ENCODE data around the gene F7.

F7 gene

DNA sequence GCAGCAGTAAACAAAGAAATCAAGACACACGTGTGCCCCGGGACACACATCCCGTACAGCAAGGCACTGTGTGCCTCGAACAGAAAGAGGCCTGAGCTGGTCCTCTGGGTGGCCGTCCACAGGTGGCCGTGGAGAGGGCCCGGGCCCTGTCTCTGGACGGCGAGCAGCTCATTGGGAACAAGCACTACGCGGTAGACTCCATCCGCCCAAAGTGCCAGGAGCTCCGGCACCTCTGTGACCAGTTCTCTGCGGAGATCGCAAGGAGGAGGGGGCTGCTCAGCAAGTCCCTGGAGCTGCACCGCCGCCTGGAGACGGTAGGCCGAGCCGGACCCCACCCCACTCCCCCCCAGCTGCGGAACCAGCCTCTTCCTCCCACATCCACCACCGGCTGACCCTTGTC lies 30.7 kb upstream of the F7 start:
- TF ChIP-seq, protein P1, sequence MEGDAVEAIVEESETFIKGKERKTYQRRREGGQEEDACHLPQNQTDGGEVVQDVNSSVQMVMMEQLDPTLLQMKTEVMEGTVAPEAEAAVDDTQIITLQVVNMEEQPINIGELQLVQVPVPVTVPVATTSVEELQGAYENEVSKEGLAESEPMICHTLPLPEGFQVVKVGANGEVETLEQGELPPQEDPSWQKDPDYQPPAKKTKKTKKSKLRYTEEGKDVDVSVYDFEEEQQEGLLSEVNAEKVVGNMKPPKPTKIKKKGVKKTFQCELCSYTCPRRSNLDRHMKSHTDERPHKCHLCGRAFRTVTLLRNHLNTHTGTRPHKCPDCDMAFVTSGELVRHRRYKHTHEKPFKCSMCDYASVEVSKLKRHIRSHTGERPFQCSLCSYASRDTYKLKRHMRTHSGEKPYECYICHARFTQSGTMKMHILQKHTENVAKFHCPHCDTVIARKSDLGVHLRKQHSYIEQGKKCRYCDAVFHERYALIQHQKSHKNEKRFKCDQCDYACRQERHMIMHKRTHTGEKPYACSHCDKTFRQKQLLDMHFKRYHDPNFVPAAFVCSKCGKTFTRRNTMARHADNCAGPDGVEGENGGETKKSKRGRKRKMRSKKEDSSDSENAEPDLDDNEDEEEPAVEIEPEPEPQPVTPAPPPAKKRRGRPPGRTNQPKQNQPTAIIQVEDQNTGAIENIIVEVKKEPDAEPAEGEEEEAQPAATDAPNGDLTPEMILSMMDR (IDR thresholded peaks at IDR 0.05; ENCODE audit: low read depth, low read length, missing control alignments), result no peak
- H3K4me3 ChIP-seq (ENCODE audit: low read depth, low read length), result no peak overlapping the region
- H3K27ac ChIP-seq, result no peak overlapping the region
- no peaks in the 10 kb centered on the region for H3K27me3 ChIP-seq (replicated peaks)
- in situ Hi-C loops (cut with HindIII; ENCODE audit: low pct_ligation_motif_present, low sequenced_read_pairs), result no loop called here
- H3K36me3 ChIP-seq (replicated peaks), result no peaks in the 10 kb centered on the region
- DNase-seq, result no peak

DNA sequence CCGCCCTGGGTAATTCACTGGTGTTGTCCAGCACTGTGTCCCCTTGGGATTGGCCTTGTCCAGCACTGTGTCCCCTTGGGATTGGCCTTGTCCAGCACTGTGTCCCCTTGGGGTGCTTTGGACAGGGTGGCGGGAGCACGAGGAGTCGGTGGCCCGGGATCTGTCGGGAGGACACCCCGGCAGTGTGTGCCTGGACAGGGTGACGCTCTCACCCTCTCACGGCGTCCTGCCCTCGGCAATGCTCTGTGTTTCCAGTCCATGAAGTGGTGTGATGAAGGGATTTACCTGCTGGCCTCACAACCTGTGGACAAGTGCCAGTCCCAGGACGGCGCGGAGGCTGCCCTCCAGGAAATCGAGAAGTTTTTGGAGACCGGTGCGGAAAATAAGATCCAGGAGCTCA lies 29.9 kb upstream of the F7 start:
- no peaks in the 10 kb centered on the region for H3K27me3 ChIP-seq (replicated peaks)
- in situ Hi-C loops (cut with HindIII; ENCODE audit: low pct_ligation_motif_present, low sequenced_read_pairs), result no loop called here

DNA sequence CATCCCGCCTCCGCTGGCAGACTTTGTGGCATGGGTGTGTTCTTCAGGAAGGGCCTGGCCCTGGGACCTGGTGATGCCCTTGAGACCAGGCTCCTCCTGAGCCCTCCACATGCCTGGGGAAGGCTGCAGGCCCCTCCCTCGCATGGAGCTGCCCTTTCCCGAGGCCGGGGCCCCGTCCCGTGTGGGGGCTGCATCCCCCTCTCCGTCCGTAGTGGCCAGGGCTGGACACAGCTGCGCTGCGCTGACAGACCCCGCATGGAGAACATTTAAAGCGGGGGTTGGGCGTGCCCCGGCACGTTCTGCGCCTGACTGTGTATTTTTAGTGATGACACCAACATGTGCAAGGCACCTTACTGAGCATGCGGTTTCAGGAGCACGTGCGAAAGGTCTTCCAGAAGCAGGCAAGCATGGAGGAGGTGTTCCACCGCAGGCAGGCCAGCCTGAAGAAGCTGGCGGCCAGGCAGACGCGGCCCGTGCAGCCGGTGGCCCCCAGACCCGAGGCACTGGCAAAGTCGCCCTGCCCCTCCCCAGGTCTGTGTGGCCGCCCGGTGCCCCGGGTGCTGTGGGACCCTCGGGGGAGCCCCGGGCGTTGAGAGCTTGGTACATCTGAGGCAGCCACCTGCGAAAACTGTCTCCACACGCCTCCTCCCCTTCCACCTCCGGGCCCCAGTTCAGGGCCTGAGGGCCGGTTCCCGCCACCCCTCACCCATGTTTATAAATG lies 28.8 kb upstream of the F7 start:
- H3K27me3 ChIP-seq (replicated peaks), result no peaks in the 10 kb centered on the region
- H3K27ac ChIP-seq, result no peak overlapping the region
- in situ Hi-C loops (cut with HindIII; ENCODE audit: low pct_ligation_motif_present, low sequenced_read_pairs), result no loop called here
- H3K36me3 ChIP-seq (replicated peaks), result no peaks in the 10 kb centered on the region
- TF ChIP-seq, protein P1 (IDR thresholded peaks at IDR 0.05; ENCODE audit: low read depth, low read length, missing control alignments), result no peak
- DNase-seq, result no peak
- no peak overlapping the region for H3K4me3 ChIP-seq (ENCODE audit: low read depth, low read length)

More for the DNA sequence above, 29.9 kb upstream of the F7 start:
- Histone ChIP-seq H3K27ac (no peak overlapping the region), H3K36me3 (replicated peaks) (no peaks in the 10 kb centered on the region), H3K4me3 (ENCODE audit: low read depth, low read length) (no peak overlapping the region)
- TF ChIP-seq, protein P1 (IDR thresholded peaks at IDR 0.05; ENCODE audit: low read depth, low read length, missing control alignments), result no peak
- no peak for DNase-seq

DNA sequence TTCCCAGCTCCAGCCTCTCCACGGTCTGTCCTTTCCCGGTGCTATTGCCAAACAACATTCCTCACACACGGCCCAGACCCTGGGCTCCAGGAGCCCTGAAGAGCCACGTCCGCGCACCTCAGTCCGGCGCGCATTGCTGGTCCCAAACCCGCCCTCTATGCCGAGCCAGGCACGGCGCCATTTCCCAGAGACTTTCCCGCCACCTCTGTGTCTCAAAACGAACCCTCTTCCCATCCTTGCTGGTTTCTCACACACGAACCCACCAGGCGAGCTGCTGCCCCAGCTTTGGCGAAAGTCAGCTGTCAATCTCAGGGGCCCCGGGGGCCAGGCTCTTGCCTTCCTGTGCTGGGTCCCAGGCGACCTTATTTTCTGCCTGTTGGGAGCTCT lies 28.0 kb upstream of the F7 start:
- Histone ChIP-seq H3K27ac (no peak overlapping the region), H3K27me3 (replicated peaks) (no peaks in the 10 kb centered on the region), H3K36me3 (replicated peaks) (no peaks in the 10 kb centered on the region), H3K4me3 (ENCODE audit: low read depth, low read length) (no peak overlapping the region)
- in situ Hi-C loops (cut with HindIII; ENCODE audit: low pct_ligation_motif_present, low sequenced_read_pairs), result no loop called here
- DNase-seq, result no peak
- TF ChIP-seq, protein P1 (IDR thresholded peaks at IDR 0.05; ENCODE audit: low read depth, low read length, missing control alignments), result no peak

DNA sequence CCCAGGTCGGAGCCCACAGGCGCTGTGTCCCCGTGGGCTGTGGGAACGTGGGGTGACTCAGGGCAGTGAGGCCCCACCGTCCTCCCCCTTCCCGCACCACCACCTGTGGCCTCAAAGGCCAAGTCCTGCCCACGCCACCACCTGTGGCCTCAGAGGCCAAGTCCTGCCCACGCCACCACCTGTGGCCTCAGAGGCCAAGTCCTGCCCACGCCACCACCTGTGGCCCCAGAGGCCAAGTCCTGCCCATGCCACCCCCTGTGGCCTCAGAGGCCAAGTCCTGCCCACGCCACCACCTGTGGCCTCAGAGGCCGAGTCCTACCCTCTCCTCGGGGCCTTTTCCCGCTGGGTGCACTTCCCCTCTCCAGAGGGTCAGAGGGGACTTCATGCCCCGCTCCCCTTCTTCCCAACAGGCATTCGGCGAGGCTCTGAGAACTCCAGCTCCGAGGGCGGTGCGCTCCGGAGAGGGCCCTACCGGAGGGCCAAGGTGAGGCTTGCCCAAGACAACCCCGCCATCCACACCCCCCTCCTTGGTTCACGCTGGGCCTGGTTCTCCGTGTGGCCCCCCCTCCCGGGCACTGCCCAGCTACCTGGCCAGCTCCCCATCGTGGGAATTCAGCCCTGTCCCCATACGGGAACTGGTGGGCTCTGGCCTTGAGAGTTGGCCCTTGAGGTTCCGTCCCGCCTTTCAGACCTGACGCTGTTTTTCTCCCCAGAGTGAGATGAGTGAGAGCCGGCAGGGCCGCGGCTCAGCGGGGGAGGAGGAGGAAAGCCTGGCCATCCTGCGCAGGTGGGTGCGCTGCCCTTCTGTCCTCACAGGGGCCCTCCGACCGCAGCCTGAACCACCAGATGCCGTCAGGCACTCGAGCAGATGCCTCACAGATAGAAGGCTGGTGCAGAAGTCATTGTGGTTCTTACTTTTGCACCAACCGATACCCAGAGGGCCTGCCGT lies 27.4 kb upstream of the F7 start:
- DNase-seq, result no peak
- in situ Hi-C loops (cut with HindIII; ENCODE audit: low pct_ligation_motif_present, low sequenced_read_pairs), result no loop called here
- TF ChIP-seq, protein P1 (IDR thresholded peaks at IDR 0.05; ENCODE audit: low read depth, low read length, missing control alignments), result no peak
- H3K27me3 ChIP-seq (replicated peaks), result no peaks in the 10 kb centered on the region
- no peak overlapping the region for H3K27ac ChIP-seq
- no peaks in the 10 kb centered on the region for H3K36me3 ChIP-seq (replicated peaks)
- H3K4me3 ChIP-seq (ENCODE audit: low read depth, low read length), result no peak overlapping the region

All from brain microvascular endothelial cell (primary cell).